Lower lobe of right lung (tissue), 2 donors: ENCODE measurements around the gene NGDN. TPM values are rescaled to one million over a fixed set of nuclear protein-coding genes. Genes with fewer than 3 reads are reported as not detected.
"Not testable (repeated sequence)": the region's sequence is repeated elsewhere in the genome, so short reads cannot be mapped to it uniquely, and the experiment has no call there.

Experiments
- ATAC-seq, 2 donors: fragments of 200-7000 bp; cut with Tn5 transposase; one replicate each; pipeline ENCODE4 v1.9.1; 2020 to 2022; ENCODE audit warnings: mild to moderate bottlenecking in 2 of 2, moderate library complexity in 2 of 2
- DNase-seq: peaks from one replicate; pipeline ENCODE4 v3.0.0-alpha.2; 2020
- H3K27ac ChIP-seq: fragments of 200-600 bp; one replicate; pipeline ENCODE4 v1.8.0; 2022
- H3K27me3 ChIP-seq: fragments of 200-600 bp; one replicate; pipeline ENCODE4 v1.8.0; 2022; ENCODE audit warnings: low read depth
- H3K36me3 ChIP-seq: fragments of 200-600 bp; one replicate; pipeline ENCODE4 v1.8.0; 2022; ENCODE audit warnings: mild to moderate bottlenecking
- H3K4me1 ChIP-seq: fragments of 200-600 bp; one replicate; pipeline ENCODE4 v1.8.0; 2022
- H3K4me3 ChIP-seq: fragments of 200-600 bp; one replicate; pipeline ENCODE4 v1.8.0; 2022; ENCODE audit warnings: mild to moderate bottlenecking
- H3K9me3 ChIP-seq: fragments of 200-600 bp; one replicate; pipeline ENCODE4 v1.8.0; 2022
- intact Hi-C: fragments of 100-400 bp; cut with DNase I; formaldehyde crosslinking; loops from one replicate; pipeline ENCODE4 v1.11.0; 2022
- total RNA-seq: library from RNA; stranded (reverse); fragmentation: NEBNext Ultra II Directional; extraction: Animal tissue kit (Norgen Biotek cat#: 25700); gene quantifications from one replicate; pipeline ENCODE4 v1.2.1, GENCODE V29; 2021
- TF ChIP-seq, protein P1 (sequence below): fragments of 200-600 bp; IDR thresholded peaks from one replicate; pipeline ENCODE4 v1.8.0; 2022; ENCODE audit warnings: antibody characterized with exemption, mild to moderate bottlenecking
- donor health status: DM: no; HTN: yes; CAD: no; lungs with severe emphysema.

The NGDN gene
- total RNA-seq, 1 donor from 2014 or later: 33.3 TPM

GRCh38 chr14:23452237-23452636 lies 17.3 kb upstream of the NGDN start:
- TF ChIP-seq, protein P1, sequence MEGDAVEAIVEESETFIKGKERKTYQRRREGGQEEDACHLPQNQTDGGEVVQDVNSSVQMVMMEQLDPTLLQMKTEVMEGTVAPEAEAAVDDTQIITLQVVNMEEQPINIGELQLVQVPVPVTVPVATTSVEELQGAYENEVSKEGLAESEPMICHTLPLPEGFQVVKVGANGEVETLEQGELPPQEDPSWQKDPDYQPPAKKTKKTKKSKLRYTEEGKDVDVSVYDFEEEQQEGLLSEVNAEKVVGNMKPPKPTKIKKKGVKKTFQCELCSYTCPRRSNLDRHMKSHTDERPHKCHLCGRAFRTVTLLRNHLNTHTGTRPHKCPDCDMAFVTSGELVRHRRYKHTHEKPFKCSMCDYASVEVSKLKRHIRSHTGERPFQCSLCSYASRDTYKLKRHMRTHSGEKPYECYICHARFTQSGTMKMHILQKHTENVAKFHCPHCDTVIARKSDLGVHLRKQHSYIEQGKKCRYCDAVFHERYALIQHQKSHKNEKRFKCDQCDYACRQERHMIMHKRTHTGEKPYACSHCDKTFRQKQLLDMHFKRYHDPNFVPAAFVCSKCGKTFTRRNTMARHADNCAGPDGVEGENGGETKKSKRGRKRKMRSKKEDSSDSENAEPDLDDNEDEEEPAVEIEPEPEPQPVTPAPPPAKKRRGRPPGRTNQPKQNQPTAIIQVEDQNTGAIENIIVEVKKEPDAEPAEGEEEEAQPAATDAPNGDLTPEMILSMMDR: no peak
- Histone ChIP-seq H3K27ac (no peak overlapping the region), H3K27me3 (peaks cover 6% of the 10 kb centered on the region), H3K4me3 (no peak overlapping the region), H3K4me1 (no peaks in the 10 kb centered on the region), H3K9me3 (no peaks in the 10 kb centered on the region), H3K36me3 (no peaks in the 10 kb centered on the region)
- DNase-seq (no peak), ATAC-seq (no peak)
- intact Hi-C loops: no loop called here

GRCh38 chr14:23454445-23454856 lies 15.1 kb upstream of the NGDN start:
- intact Hi-C loops: no loop called here
- H3K27ac ChIP-seq: no peak overlapping the region
- DNase-seq (no peak), ATAC-seq (no peak)
- H3K4me1 ChIP-seq: no peaks in the 10 kb centered on the region
- H3K9me3 ChIP-seq: no peaks in the 10 kb centered on the region
- H3K4me3 ChIP-seq: no peak overlapping the region
- H3K27me3 ChIP-seq: peaks cover 8% of the 10 kb centered on the region
- no peaks in the 10 kb centered on the region for H3K36me3 ChIP-seq
- TF ChIP-seq, protein P1: no peak

- H3K4me3 ChIP-seq, H3K9me3 ChIP-seq, H3K27me3 ChIP-seq, H3K27ac ChIP-seq, ATAC-seq, DNase-seq, H3K4me1 ChIP-seq, intact Hi-C loops, H3K36me3 ChIP-seq: not testable (repeated sequence)
Measured at GRCh38 chr14:23456883-23457586, 12.5 kb upstream of the NGDN start.

DNA sequence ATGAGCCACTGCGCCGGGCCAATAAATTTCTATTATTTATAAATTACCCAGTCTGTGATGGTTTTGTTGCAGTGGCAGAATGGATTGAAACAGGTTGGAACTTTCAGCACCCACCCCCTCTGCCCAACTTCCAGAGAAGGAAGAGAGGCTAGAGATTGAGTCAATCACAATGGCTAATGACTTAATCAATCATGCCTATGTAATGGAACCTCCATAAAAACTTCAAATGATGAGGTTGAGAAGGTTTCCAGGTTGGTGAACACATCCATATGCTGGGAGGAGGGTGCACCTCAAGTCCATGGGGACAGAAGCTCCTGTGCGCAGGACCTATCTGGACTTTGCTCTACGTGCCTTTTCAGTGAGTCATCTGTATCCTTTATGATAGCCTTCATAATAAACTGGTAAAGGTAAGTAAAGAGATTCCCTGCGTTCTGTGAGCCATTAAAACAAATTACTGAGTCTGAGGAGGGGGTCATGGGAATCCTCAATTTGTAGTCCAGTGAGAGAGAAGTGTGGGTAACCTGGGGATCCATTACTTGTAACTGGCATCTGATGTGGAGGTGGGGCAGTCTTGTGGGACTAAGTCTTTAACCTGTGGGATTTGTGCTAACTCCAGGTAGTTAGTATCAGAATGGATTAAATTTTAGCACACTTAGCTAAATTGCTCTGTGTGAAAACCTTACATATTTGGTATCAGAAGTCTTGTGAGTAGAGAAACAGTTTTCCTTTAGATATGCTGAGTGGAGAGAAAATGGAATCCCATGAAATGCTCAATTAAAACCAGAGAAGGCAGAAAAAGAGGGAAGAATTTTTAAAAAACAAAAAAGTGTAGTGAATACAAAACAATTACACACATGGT lies 11.7 kb upstream of the NGDN start:
- Histone ChIP-seq H3K27me3 (peaks cover 8% of the 10 kb centered on the region), H3K9me3 (no peaks in the 10 kb centered on the region), H3K27ac (no peak overlapping the region), H3K4me3 (no peak overlapping the region), H3K4me1 (no peaks in the 10 kb centered on the region), H3K36me3 (no peaks in the 10 kb centered on the region)
- DNase-seq: no peak
- TF ChIP-seq, protein P1: no peak
- intact Hi-C loops: no loop called here
- no peak for ATAC-seq

GRCh38 chr14:23460960-23461359 lies 8.5 kb upstream of the NGDN start:
- Histone ChIP-seq H3K9me3 (no peaks in the 10 kb centered on the region), H3K36me3 (no peaks in the 10 kb centered on the region), H3K27me3 (peaks cover 8% of the 10 kb centered on the region), H3K4me1 (no peaks in the 10 kb centered on the region), H3K4me3 (no peak overlapping the region), H3K27ac (no peak overlapping the region)
- no peak for DNase-seq
- ATAC-seq: no peak
- intact Hi-C loops: no loop called here
- TF ChIP-seq, protein P1: no peak

GRCh38 chr14:23464700-23465099 lies 4.8 kb upstream of the NGDN start:
- Histone ChIP-seq H3K4me1 (peaks cover 4% of the 10 kb centered on the region), H3K27ac (no peak overlapping the region), H3K36me3 (no peaks in the 10 kb centered on the region), H3K27me3 (no peaks in the 10 kb centered on the region), H3K9me3 (no peaks in the 10 kb centered on the region), H3K4me3 (no peak overlapping the region)
- TF ChIP-seq, protein P1: no peak
- ATAC-seq (no peak), DNase-seq (no peak)
- intact Hi-C loops: no loop called here
